Lower leg skin (tissue), 3 donors: Measurements from ENCODE around the gene FILIP1.

Experiments used
- CTCF ChIP-seq, 3 donors: fragments of 450-650 bp; IDR thresholded peaks; one replicate each; pipeline ENCODE4 v1.5.1; 2016; ENCODE audit warnings: antibody characterized with exemption in 3 of 3, mild to moderate bottlenecking in 3 of 3, moderate library complexity in 2 of 3
- POLR2A ChIP-seq, 2 donors: fragments of 450-650 bp; IDR thresholded peaks; one replicate each; pipeline ENCODE4 v1.6.1; 2016 to 2017; ENCODE audit warnings: antibody characterized with exemption in 2 of 2, mild to moderate bottlenecking in 1 of 2, moderate library complexity in 1 of 2

- TF ChIP-seq CTCF (IDR thresholded peaks at IDR 0.05) (no peak), POLR2A (IDR thresholded peaks at IDR 0.05) (no peak)
Observed at GRCh38 chr6:75302280-75302679, 191.3 kb downstream of the FILIP1 start.
